ENCODE measurements around the gene LNPEP. TPM values are rescaled to one million over a fixed set of nuclear protein-coding genes. Genes with fewer than 3 reads are reported as not detected.

The LNPEP gene
- total and polyA plus RNA-seq, 10 of the 15 experiments (the other 5 are each of a cell fraction or from before 2014, with no cell fraction given) = 5.6 to 54.9 (median 25.0) TPM

DNA sequence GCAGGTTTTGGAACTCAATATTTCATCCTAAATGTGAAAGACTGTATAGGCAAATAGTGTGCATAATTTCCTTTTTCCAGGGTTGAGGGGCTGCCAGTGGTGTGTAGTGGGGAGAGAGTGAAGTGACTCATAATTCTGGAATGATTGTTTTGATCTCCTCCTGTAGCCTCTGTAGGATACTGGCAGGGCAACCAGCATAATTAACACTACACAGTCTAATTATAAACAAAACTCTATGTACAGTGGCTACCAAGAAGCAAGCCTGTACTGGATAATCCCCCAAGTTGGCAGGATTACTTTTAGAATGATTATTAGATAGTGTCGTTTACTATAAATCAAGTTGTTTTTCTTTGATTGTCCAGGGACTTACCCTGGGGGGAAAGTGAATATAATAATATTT, 32.2 kb downstream of the LNPEP start (continued):
- TF ChIP-seq, protein P1, sequence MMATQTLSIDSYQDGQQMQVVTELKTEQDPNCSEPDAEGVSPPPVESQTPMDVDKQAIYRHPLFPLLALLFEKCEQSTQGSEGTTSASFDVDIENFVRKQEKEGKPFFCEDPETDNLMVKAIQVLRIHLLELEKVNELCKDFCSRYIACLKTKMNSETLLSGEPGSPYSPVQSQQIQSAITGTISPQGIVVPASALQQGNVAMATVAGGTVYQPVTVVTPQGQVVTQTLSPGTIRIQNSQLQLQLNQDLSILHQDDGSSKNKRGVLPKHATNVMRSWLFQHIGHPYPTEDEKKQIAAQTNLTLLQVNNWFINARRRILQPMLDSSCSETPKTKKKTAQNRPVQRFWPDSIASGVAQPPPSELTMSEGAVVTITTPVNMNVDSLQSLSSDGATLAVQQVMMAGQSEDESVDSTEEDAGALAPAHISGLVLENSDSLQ (IDR thresholded peaks at IDR 0.05) = no peak

- Histone ChIP-seq H3K4me3 (no peak overlapping the region; the same call in 1 of the 2 replicates), H3K4me2 (ENCODE audit: control insufficient read depth, insufficient read depth) (peak overlapping the region; percentile 15; the same call in 1 of the 2 replicates), H2AFZ (ENCODE audit: control insufficient read depth, low read depth, low read length) (no peak overlapping the region), H3K9me3 (replicated peaks; ENCODE audit: control insufficient read depth, insufficient read depth, low read length) (peaks cover 3% of the 10 kb centered on the region; the same call in 2 of the 3 replicates), H3K27ac (ENCODE audit: control insufficient read depth, insufficient read depth) (peak overlapping the region; percentile 8; the same call in 1 of the 2 replicates), H3K36me3 (ENCODE audit: control insufficient read depth in 2 of 2, insufficient read depth in 2 of 2, low read length in 1 of 2) (peaks cover 0 to 8% of the 10 kb centered on the region in 2 experiments; a peak in 1 of 4 replicates), H3K4me1 (ENCODE audit: control insufficient read depth, insufficient read depth, low read length) (peaks cover 17% of the 10 kb centered on the region), H3K9ac (ENCODE audit: control insufficient read depth, insufficient read depth, low read length) (no peak overlapping the region), H3K79me2 (ENCODE audit: control insufficient read depth, insufficient read depth, low read length) (peaks cover 99% of the 10 kb centered on the region), H4K20me1 (ENCODE audit: control insufficient read depth, insufficient read depth) (no peaks in the 10 kb centered on the region; the same call in 1 of the 2 replicates), H3K27me3 (replicated peaks in 1 of 2; ENCODE audit: control insufficient read depth in 2 of 2, insufficient read depth in 2 of 2, low read length in 1 of 2) (no peaks in the 10 kb centered on the region)
- in situ Hi-C loops (cut with MboI) = no loop called here
- peak; percentile 57 for ATAC-seq
- intact Hi-C loops (cut with micrococcal nuclease; ENCODE audit: unreplicated experiment) = no loop called here
- SMC1A ChIA-PET (ENCODE audit: uncharacterized antibody, unreplicated experiment) = interaction anchor here (0.8 to 1.5 kb wide), 9 partner anchors 8 to 99 kb away, joined by 3 to 9 read pairs (median 5); partner anchors contain the start of gene LNPEP
- RAD21 ChIA-PET (ENCODE audit: unreplicated experiment) = interaction anchor here (0.7 to 1.5 kb wide), 5 partner anchors 9 to 99 kb away, joined by 3 to 6 read pairs (median 4); partner anchors contain the start of gene ERAP2
- no peak for TF ChIP-seq BHLHE40 (IDR thresholded peaks at IDR 0.05; ENCODE audit: borderline replicate concordance in 1 of 2, low read depth in 2 of 2, low read length in 1 of 2)
- no peak for TF ChIP-seq EGR1 (IDR thresholded peaks at IDR 0.05; ENCODE audit: borderline replicate concordance in 1 of 2, low read depth in 2 of 2, low read length in 2 of 2)
- TF ChIP-seq JUNB (IDR thresholded peaks at IDR 0.05) = no peak
- no peak for TF ChIP-seq CHD4 (IDR thresholded peaks at IDR 0.05)
- TF ChIP-seq, protein P2, sequence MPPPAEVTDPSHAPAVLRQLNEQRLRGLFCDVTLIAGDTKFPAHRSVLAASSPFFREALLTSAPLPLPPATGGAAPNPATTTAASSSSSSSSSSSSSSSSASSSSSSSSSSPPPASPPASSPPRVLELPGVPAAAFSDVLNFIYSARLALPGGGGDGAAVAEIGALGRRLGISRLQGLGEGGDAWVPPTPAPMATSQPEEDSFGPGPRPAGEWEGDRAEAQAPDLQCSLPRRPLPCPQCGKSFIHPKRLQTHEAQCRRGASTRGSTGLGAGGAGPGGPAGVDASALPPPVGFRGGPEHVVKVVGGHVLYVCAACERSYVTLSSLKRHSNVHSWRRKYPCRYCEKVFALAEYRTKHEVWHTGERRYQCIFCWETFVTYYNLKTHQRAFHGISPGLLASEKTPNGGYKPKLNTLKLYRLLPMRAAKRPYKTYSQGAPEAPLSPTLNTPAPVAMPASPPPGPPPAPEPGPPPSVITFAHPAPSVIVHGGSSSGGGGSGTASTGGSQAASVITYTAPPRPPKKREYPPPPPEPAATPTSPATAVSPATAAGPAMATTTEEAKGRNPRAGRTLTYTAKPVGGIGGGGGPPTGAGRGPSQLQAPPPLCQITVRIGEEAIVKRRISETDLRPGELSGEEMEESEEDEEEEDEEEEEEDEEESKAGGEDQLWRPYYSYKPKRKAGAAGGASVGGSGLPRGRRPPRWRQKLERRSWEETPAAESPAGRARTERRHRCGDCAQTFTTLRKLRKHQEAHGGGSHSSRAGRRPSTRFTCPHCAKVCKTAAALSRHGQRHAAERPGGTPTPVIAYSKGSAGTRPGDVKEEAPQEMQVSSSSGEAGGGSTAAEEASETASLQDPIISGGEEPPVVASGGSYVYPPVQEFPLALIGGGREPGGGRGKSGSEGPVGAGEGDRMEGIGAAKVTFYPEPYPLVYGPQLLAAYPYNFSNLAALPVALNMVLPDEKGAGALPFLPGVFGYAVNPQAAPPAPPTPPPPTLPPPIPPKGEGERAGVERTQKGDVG (CRISPR knock-in tag; IDR thresholded peaks at IDR 0.05) = no peak
- TF ChIP-seq, protein P3, sequence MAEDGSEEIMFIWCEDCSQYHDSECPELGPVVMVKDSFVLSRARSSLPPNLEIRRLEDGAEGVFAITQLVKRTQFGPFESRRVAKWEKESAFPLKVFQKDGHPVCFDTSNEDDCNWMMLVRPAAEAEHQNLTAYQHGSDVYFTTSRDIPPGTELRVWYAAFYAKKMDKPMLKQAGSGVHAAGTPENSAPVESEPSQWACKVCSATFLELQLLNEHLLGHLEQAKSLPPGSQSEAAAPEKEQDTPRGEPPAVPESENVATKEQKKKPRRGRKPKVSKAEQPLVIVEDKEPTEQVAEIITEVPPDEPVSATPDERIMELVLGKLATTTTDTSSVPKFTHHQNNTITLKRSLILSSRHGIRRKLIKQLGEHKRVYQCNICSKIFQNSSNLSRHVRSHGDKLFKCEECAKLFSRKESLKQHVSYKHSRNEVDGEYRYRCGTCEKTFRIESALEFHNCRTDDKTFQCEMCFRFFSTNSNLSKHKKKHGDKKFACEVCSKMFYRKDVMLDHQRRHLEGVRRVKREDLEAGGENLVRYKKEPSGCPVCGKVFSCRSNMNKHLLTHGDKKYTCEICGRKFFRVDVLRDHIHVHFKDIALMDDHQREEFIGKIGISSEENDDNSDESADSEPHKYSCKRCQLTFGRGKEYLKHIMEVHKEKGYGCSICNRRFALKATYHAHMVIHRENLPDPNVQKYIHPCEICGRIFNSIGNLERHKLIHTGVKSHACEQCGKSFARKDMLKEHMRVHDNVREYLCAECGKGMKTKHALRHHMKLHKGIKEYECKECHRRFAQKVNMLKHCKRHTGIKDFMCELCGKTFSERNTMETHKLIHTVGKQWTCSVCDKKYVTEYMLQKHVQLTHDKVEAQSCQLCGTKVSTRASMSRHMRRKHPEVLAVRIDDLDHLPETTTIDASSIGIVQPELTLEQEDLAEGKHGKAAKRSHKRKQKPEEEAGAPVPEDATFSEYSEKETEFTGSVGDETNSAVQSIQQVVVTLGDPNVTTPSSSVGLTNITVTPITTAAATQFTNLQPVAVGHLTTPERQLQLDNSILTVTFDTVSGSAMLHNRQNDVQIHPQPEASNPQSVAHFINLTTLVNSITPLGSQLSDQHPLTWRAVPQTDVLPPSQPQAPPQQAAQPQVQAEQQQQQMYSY (CRISPR knock-in tag; IDR thresholded peaks at IDR 0.05) = no peak
- TF ChIP-seq NBN (IDR thresholded peaks at IDR 0.05) = no peak
- TF ChIP-seq E2F8 (IDR thresholded peaks at IDR 0.05; ENCODE audit: low read depth, partially characterized antibody) = no peak
- 100% methylated on average over 2 of the region's 2 CpGs for WGBS (ENCODE audit: insufficient coverage, insufficient replicate concordance, low lambda C conversion rate, missing lambda C conversion rate)
- POLR2A ChIA-PET = interaction anchor here (0.9 to 1.4 kb wide), 4 partner anchors 10 to 100 kb away, joined by 3 to 5 read pairs (median 4); no protein-coding TSS in a partner anchor
- FAIRE-seq = no peak
- CTCF ChIA-PET = interaction anchor here (1.0 to 1.1 kb wide), 3 partner anchors 22 to 32 kb away, joined by 3 to 6 read pairs (median 4); no protein-coding TSS in a partner anchor
- no TSS peak for BruUV-seq (replicated peaks)
- no peak for DNase-seq (ENCODE audit: low read depth, low spot score)
Measured at GRCh38 chr5:96968614-96969013, 32.7 kb downstream of the LNPEP start.

Measured in GM12878 (cell line).